Activated T-cell treated with anti-CD3 and anti-CD28 coated beads, Interleukin-2, amount 50 U/mL, for 4 hours (primary cell): Measurements from ENCODE around the gene NSL1. TPM values are rescaled to one million over a fixed set of nuclear protein-coding genes. Genes with fewer than 3 reads are reported as not detected.
"Not testable (repeated sequence)": the region's sequence is repeated elsewhere in the genome, so short reads cannot be mapped to it uniquely, and the experiment has no call there.

Source experiments
- ATAC-seq, 2 donors: fragments of 200-7000 bp; cut with Tn5 transposase; one replicate each; pipeline ENCODE4 v1.10.0; 2021
- DNase-seq: peaks from one replicate; pipeline ENCODE4 v3.0.0-alpha.2; 2020
- H3K27me3 Mint-ChIP-seq: one replicate; pipeline ENCODE4 v1.8.0; 2021; ENCODE audit warnings: low read depth, mixed read lengths
- H3K36me3 Mint-ChIP-seq: one replicate; pipeline ENCODE4 v1.8.0; 2022; ENCODE audit warnings: mixed read lengths; ENCODE audit not compliant: insufficient read depth
- H3K4me1 Mint-ChIP-seq: one replicate; pipeline ENCODE4 v1.8.0; 2021; ENCODE audit warnings: low read depth, mixed read lengths
- H3K4me3 Mint-ChIP-seq: one replicate; pipeline ENCODE4 v1.8.0; 2021; ENCODE audit warnings: mild to moderate bottlenecking, moderate library complexity, mixed read lengths
- H3K9me3 Mint-ChIP-seq: one replicate; pipeline ENCODE4 v1.8.0; 2021; ENCODE audit warnings: mixed read lengths
- total RNA-seq, 3 donors: library from RNA; stranded (reverse); gene quantifications; one replicate each; pipeline ENCODE4 v1.2.1, GENCODE V29; 2021

Gene NSL1
- total RNA-seq, 3 donors from 2014 or later = 31.1 to 39.8 (median 31.8) TPM

GRCh38 chr1:212814537-212815334, 23.2 kb upstream of the NSL1 start:
- Mint-ChIP-seq H3K36me3 (peaks cover 4% of the 10 kb centered on the region), H3K4me1 (peaks cover 2% of the 10 kb centered on the region), H3K27me3 (no peaks in the 10 kb centered on the region), H3K4me3 (no peak overlapping the region), H3K9me3 (no peaks in the 10 kb centered on the region)
- DNase-seq = no peak
- no peak for ATAC-seq

DNA sequence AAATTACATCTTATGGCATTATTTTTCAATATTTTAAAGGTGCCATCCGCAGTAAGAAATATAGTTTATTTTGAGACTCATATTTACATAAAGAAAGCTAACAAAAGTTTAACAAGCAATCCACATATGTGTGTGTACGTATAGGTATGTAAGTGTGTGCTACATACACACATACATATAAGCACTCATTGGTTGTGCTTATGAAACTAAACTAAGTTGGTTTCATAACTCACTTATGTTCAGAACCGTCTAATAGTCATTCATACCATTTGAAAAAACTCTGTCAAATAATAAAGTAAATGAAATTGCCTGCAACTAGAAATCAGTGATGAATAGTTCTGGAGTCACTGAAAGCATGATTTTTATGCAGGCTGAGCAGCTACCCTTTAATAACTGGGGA, 14.2 kb upstream of the NSL1 start:
- ATAC-seq (no peak), DNase-seq (no peak)
- no peaks in the 10 kb centered on the region for H3K9me3 Mint-ChIP-seq
- H3K27me3 Mint-ChIP-seq = no peaks in the 10 kb centered on the region
- H3K36me3 Mint-ChIP-seq = peaks cover 25% of the 10 kb centered on the region
- H3K4me3 Mint-ChIP-seq = no peak overlapping the region
- H3K4me1 Mint-ChIP-seq = no peaks in the 10 kb centered on the region

DNA sequence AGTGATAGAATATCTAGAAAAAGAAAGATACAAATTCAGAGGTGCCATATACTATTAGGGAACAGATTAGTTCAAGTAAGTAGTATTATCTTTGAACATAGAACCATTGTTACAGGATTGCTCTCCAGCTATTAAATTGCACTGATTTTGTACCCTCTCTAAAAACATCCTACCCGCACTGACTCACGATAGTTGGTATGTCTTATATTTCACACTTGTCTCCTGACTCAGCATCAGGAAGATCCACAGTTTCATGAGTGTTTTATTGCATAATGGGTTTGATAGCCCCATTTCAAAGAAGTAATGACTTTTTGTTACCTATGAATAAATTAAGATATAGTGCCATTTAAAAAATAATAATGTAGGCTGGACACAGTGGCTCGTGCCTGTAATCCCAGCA, 6.1 kb upstream of the NSL1 start:
- H3K9me3 Mint-ChIP-seq = no peaks in the 10 kb centered on the region
- no peak for ATAC-seq
- DNase-seq = no peak
- no peaks in the 10 kb centered on the region for H3K27me3 Mint-ChIP-seq
- peaks cover 19% of the 10 kb centered on the region for H3K4me1 Mint-ChIP-seq
- H3K4me3 Mint-ChIP-seq = no peak overlapping the region
- H3K36me3 Mint-ChIP-seq = peaks cover 31% of the 10 kb centered on the region

DNA sequence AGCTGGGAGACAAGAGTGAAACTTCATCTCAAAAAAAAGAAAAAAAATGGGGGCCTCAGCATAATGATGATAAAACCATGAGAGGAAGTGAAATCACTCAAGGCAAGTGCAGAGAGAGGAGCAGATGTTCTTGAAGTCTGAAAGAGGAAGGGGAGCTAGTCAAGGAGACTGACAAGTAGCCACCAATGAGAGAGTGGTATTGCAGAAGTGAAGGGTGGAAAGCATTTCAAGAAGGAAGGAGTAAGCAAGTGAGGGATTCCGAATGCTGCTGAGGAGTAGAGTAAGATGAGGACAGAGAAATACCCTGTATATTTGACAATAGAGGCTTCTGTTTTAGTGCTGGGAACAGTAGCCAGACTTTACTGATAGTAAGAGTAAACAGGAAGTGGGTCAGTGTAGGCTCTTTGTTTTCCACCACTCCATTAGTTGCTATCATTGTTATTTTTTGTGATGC, 3.0 kb upstream of the NSL1 start:
- Mint-ChIP-seq H3K4me1 (peaks cover 39% of the 10 kb centered on the region), H3K4me3 (peak overlapping the region; percentile 5), H3K27me3 (no peaks in the 10 kb centered on the region), H3K9me3 (no peaks in the 10 kb centered on the region), H3K36me3 (peaks cover 18% of the 10 kb centered on the region)
- no peak for DNase-seq
- ATAC-seq = no peak

GRCh38 chr1:212792396-212792908, 875 bp upstream of the NSL1 start:
- H3K4me1 Mint-ChIP-seq = peaks cover 39% of the 10 kb centered on the region
- peaks cover 12% of the 10 kb centered on the region for H3K36me3 Mint-ChIP-seq
- H3K4me3 Mint-ChIP-seq = peak overlapping the region; percentile 98
- H3K27me3 Mint-ChIP-seq = no peaks in the 10 kb centered on the region
- no peak for ATAC-seq
- H3K9me3 Mint-ChIP-seq = no peaks in the 10 kb centered on the region
- DNase-seq = no peak

DNA sequence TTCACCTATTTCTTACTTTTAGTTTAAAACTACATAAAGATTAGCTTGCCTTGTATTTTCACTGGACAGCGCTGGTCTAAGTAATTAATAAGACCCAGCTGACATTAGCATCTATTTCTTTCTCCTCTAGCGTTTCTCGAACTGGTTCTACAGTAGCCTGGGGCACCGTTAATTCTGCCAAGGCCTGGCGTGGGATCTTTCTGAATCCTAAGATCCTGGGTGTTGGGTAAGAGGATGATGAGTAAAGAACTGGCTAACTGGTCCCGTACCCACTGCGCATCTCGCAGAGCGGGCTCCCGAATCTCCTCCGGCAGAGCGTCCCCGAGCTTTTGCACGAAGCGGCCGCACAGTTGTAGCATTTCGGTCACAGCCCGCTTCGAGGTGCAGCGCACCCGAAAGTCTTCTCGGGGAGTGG, 309 bp downstream of the NSL1 start:
- Mint-ChIP-seq H3K27me3 (no peaks in the 10 kb centered on the region), H3K4me1 (peaks cover 39% of the 10 kb centered on the region), H3K4me3 (peak overlapping the region; percentile 98), H3K9me3 (no peaks in the 10 kb centered on the region), H3K36me3 (peaks cover 6% of the 10 kb centered on the region)
- DNase-seq (no peak), ATAC-seq (peak; percentile 81 to 82)

DNA sequence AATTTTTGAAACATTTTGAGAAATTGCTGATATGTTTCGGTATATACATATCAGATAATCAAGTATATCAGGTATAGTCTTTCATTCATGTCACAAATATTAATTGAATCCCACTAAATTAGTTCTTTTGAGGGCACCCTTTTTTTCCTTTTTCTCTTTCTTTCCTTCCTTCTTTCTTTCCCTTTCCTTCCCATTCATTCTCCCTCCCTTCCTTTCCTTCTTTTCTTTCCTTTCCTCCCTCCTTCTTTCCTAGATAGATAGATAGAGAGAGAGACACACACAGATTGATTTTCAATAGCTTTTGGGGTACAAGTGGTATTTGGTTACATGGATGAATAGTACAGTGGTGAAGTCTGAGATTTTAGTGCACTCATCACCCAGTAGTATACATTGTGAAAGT, 5.7 kb downstream of the NSL1 start:
- Mint-ChIP-seq H3K4me1 (peaks cover 16% of the 10 kb centered on the region), H3K27me3 (no peaks in the 10 kb centered on the region), H3K4me3 (no peak overlapping the region), H3K9me3 (no peaks in the 10 kb centered on the region), H3K36me3 (peaks cover 22% of the 10 kb centered on the region)
- DNase-seq (no peak), ATAC-seq (no peak)

DNA sequence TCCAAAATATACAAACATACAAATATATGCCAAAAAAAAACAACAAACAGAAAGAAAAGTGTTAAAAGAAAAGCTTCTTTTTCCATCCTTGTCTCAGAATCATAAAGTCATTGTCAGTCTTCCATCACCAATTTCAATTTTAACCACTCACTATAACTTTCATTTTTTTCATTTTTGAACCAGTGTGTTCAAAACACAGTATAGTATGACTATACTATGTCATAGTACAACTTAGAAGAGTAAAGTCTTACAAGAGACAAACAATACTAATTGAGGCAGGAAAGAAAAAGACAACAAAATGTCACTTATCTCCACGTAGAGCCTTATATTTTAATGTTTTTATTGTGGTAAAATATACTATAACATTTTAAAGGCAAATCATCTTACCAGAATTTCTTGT, 7.6 kb downstream of the NSL1 start:
- Mint-ChIP-seq H3K36me3 (peaks cover 22% of the 10 kb centered on the region), H3K27me3 (no peaks in the 10 kb centered on the region), H3K4me3 (no peak overlapping the region), H3K4me1 (peaks cover 7% of the 10 kb centered on the region), H3K9me3 (no peaks in the 10 kb centered on the region)
- ATAC-seq (no peak), DNase-seq (no peak)

DNA sequence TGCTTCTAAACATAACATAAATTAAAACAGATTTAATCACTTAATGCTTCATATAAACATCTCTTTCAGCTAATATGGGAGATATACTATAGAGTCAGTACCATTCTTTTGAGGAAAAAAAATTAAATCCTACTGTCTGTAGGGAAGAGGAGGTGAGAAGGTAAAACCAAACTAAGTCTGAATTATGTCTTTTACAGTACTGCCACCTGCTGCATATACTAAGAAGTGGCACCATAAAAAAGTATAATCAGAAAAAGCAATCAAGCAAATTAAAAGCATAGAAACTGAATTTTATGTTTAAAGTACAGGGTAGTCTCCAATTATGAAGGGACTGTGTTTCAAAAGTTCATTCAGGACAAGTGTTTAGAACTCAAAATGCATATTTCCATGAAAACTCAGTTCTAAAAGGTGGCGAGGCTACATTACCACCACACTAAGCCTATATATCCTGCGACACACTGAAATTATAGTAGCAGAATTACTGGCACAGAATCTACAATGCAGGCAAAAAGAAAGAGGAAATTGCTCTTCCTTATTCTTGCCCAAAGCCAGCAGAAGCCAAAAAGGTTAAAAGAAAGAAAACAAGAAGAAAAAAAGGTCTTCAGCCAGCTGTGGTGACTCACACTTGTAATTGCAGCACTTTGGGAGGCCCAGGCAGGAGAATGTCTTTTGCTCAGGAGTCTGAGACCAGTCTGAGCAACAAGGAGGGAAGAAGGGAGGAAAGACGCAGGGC, 9.0 kb downstream of the NSL1 start:
- no peaks in the 10 kb centered on the region for H3K27me3 Mint-ChIP-seq
- DNase-seq = no peak
- no peak overlapping the region for H3K4me3 Mint-ChIP-seq
- ATAC-seq = peak; percentile 30 to 66
- H3K36me3 Mint-ChIP-seq = peaks cover 26% of the 10 kb centered on the region
- H3K4me1 Mint-ChIP-seq = peaks cover 5% of the 10 kb centered on the region
- H3K9me3 Mint-ChIP-seq = no peaks in the 10 kb centered on the region

GRCh38 chr1:212781225-212781624, 10.4 kb downstream of the NSL1 start:
- Mint-ChIP-seq H3K36me3 (peaks cover 28% of the 10 kb centered on the region), H3K4me3 (no peak overlapping the region), H3K27me3 (no peaks in the 10 kb centered on the region), H3K9me3 (no peaks in the 10 kb centered on the region), H3K4me1 (peaks cover 5% of the 10 kb centered on the region)
- ATAC-seq (no peak), DNase-seq (no peak)

DNA sequence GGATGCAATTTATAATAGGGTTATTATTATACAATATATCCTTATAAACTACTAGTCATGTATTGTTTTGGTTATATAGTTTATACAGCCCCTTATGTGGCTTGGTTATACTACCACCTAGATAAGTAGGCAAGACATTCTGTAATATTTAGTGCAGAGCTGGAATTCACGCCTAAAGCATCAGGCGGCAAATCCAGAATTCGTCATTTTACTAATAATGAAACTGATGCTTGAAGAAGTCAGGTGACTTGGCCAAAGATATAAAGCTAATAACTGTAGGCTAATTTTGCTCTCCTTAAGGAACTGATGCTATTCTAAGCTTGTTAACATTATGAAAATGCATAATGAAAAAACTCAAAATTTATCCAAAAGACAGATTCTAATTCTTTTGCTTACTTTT, 10.8 kb downstream of the NSL1 start:
- no peak for DNase-seq
- no peaks in the 10 kb centered on the region for H3K9me3 Mint-ChIP-seq
- no peaks in the 10 kb centered on the region for H3K27me3 Mint-ChIP-seq
- H3K36me3 Mint-ChIP-seq = peaks cover 26% of the 10 kb centered on the region
- H3K4me3 Mint-ChIP-seq = no peak overlapping the region
- peaks cover 5% of the 10 kb centered on the region for H3K4me1 Mint-ChIP-seq
- ATAC-seq = no peak

GRCh38 chr1:212779086-212779485, 12.5 kb downstream of the NSL1 start:
- not testable (repeated sequence) for DNase-seq, H3K27me3 Mint-ChIP-seq, H3K4me3 Mint-ChIP-seq, ATAC-seq, H3K9me3 Mint-ChIP-seq, H3K4me1 Mint-ChIP-seq
- H3K36me3 Mint-ChIP-seq = peaks cover 29% of the 10 kb centered on the region

DNA sequence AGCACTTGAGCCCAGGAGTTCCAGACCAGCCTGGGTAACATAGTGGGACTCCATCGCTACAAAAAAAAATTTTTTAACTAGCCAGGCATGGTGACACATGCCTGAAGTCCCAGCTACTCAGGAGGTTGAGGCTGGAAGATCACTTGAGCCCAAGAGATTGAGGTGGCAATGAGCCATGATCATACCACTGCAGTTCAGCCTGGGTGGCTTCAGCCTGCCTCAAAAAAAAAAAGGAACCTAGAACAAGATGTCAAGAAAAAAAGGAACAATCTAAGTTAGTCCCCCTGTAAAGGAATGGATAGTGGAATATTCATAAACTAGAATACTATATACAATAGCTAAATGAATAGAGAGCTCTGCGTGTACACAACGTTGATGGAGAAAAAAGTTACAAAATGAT, 14.4 kb downstream of the NSL1 start:
- ATAC-seq (no peak), DNase-seq (no peak)
- H3K36me3 Mint-ChIP-seq = peaks cover 28% of the 10 kb centered on the region
- H3K9me3 Mint-ChIP-seq = peaks cover under 1% of the 10 kb centered on the region
- no peaks in the 10 kb centered on the region for H3K27me3 Mint-ChIP-seq
- peaks cover 16% of the 10 kb centered on the region for H3K4me1 Mint-ChIP-seq
- H3K4me3 Mint-ChIP-seq = no peak overlapping the region

DNA sequence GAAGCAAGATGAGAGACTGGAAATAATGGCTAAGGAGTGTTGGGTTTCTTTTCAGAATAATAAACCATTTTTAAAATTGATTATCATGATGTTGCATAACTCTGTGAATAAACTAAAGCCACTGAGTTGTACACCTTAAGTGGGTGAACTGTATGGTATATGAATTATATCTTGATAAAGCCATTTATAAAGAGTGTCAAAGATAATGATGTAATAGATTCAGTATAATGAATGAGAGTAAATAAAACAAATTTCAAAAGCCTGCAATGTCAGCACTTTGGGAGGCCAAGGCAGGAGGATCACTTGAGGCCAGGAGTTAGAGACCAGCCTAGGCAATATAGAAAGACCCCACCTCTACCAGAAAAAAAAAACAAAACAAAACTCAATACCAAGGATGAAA, 16.3 kb downstream of the NSL1 start:
- DNase-seq = no peak
- ATAC-seq = no peak
- peaks cover 6% of the 10 kb centered on the region for H3K9me3 Mint-ChIP-seq
- peaks cover 39% of the 10 kb centered on the region for H3K36me3 Mint-ChIP-seq
- H3K4me3 Mint-ChIP-seq = no peak overlapping the region
- H3K27me3 Mint-ChIP-seq = no peaks in the 10 kb centered on the region
- peaks cover 21% of the 10 kb centered on the region for H3K4me1 Mint-ChIP-seq

GRCh38 chr1:212774584-212774983, 17.0 kb downstream of the NSL1 start:
- Mint-ChIP-seq H3K4me1 (peaks cover 28% of the 10 kb centered on the region), H3K9me3 (peaks cover 11% of the 10 kb centered on the region), H3K36me3 (peaks cover 42% of the 10 kb centered on the region), H3K4me3 (no peak overlapping the region), H3K27me3 (no peaks in the 10 kb centered on the region)
- DNase-seq = no peak
- ATAC-seq = no peak
